HG02884 (cell line): ENCODE measurements around the gene DMXL2.
"Not testable (repeated sequence)": the region's sequence is repeated elsewhere in the genome, so short reads cannot be mapped to it uniquely, and the experiment has no call there.

Experiments used
- ATAC-seq: cut with Tn5 transposase; IDR thresholded peaks from one replicate; pipeline ENCODE4 v1.9.1; 2021; ENCODE audit warnings: mild to moderate bottlenecking, moderate library complexity; ENCODE audit not compliant: unreplicated experiment

DMXL2 gene

GRCh38 chr15:51576911-51577500, 45.6 kb downstream of the DMXL2 start:
- ATAC-seq, result no peak

GRCh38 chr15:51576286-51576850, 46.2 kb downstream of the DMXL2 start:
- no peak for ATAC-seq

GRCh38 chr15:51575775-51576174, 46.8 kb downstream of the DMXL2 start:
- no peak for ATAC-seq

GRCh38 chr15:51573352-51573751, 49.2 kb downstream of the DMXL2 start:
- ATAC-seq, result not testable (repeated sequence)

- ATAC-seq, result not testable (repeated sequence)
These were observed 53.4 kb downstream of the DMXL2 start for GRCh38 chr15:51568939-51569784.

GRCh38 chr15:51561271-51561670, 61.3 kb downstream of the DMXL2 start:
- ATAC-seq, result no peak

GRCh38 chr15:51558876-51559275, 63.7 kb downstream of the DMXL2 start:
- ATAC-seq, result no peak

- no peak for ATAC-seq
These were observed 64.2 kb downstream of the DMXL2 start for GRCh38 chr15:51558411-51558810.

GRCh38 chr15:51550841-51551240, 71.7 kb downstream of the DMXL2 start:
- ATAC-seq, result no peak

- no peak for ATAC-seq
These were observed 74.9 kb downstream of the DMXL2 start for GRCh38 chr15:51547656-51548055.

- ATAC-seq, result no peak
These were observed 85.5 kb downstream of the DMXL2 start for GRCh38 chr15:51536965-51537574.

- ATAC-seq, result no peak
These were observed 88.7 kb downstream of the DMXL2 start for GRCh38 chr15:51533672-51534398.

GRCh38 chr15:51526955-51527354, 95.6 kb downstream of the DMXL2 start:
- no peak for ATAC-seq

- no peak for ATAC-seq
These were observed 98.2 kb downstream of the DMXL2 start for GRCh38 chr15:51524376-51524775.

GRCh38 chr15:51516291-51516690, 106.3 kb downstream of the DMXL2 start:
- ATAC-seq, result no peak

GRCh38 chr15:51505251-51505650, 117.3 kb downstream of the DMXL2 start:
- no peak for ATAC-seq

- ATAC-seq, result no peak
These were observed 119.6 kb downstream of the DMXL2 start for GRCh38 chr15:51503003-51503402.

GRCh38 chr15:51499379-51499976, 123.1 kb downstream of the DMXL2 start:
- no peak for ATAC-seq

GRCh38 chr15:51497806-51498205, 124.8 kb downstream of the DMXL2 start:
- ATAC-seq, result no peak

- no peak for ATAC-seq
These were observed 126.3 kb downstream of the DMXL2 start for GRCh38 chr15:51496246-51496645.
